GM12892 (cell line): ENCODE results near the gene YOD1.

Experiments
- POLR2A ChIP-seq: IDR thresholded peaks from 2 replicates; pipeline ENCODE4 v1.6.1; 2011; ENCODE audit warnings: low read depth, low read length, control low read depth
- POLR2AphosphoS5 ChIP-seq: IDR thresholded peaks from 2 replicates; pipeline ENCODE4 v1.6.1; 2011; ENCODE audit warnings: low read depth, low read length, control low read depth

DNA sequence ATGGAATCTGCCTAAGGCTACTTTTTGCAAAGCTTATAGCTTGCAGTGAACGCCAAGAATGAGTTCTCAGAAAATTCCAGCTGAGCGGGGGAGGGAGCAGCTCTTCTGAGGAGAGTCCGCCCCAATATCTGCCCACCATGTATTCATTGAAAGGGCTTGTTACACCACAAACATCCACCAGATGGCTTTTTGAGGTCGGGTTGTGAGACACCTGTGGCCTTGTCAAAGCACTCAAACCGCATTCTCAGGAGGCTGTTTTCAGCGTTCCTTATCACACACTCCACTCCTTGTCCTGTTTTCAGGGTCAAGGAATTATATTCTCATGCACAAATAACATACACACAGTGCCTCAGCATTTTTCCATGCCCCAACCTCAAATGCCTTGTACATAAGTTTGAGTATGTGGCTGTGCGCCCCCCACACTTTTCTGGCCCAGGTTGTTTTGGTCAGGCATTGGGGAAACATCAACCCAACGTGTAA, 33.7 kb upstream of the YOD1 start:
- no peak for TF ChIP-seq POLR2A
- TF ChIP-seq POLR2AphosphoS5 = no peak
